HepG2 (cell line): ENCODE measurements around the gene CACNA1D. TPM values are rescaled to one million over a fixed set of nuclear protein-coding genes. Genes with fewer than 3 reads are reported as not detected.

Experiments
- ATAC-seq: fragments of 200-7000 bp; cut with Tn5 transposase; 3 replicates; pipeline ENCODE4 v1.9.1; 2020; ENCODE audit warnings: mild to moderate bottlenecking, moderate library complexity
- BruUV-seq: library from RNA; stranded (reverse); fragments of 400-500 nt; replicated peaks from 2 replicates; lab custom pipeline; 2021; lab: Mats Ljungman, UMichigan
- CTCF ChIA-PET: fragments of 300-600 bp; formaldehyde crosslinking; extraction: SDS; loops from one replicate; lab custom pipeline; 2021; ENCODE audit warnings: low total read pairs, inconsistent platforms, low intra/inter-chr PET ratio; lab: Yijun Ruan, JAX
- POLR2A ChIA-PET: fragments of 350-600 bp; sonication (Branson Sonifier 250); formaldehyde crosslinking; loops from one replicate; lab custom pipeline; 2020; ENCODE audit warnings: antibody characterized with exemption, inconsistent platforms; lab: Yijun Ruan, JAX
- DNase-seq: peaks from one replicate; pipeline ENCODE4 v3.0.0-alpha.2; 2015; ENCODE audit warnings: low spot score
- FAIRE-seq: peaks from 3 replicates; lab custom pipeline; 2011; peaks lifted over from hg19 to GRCh38; lab: Jason Lieb, UNC
- H2AFZ ChIP-seq: one replicate; pipeline ENCODE4 v1.6.1; 2011; ENCODE audit warnings: low read length, inconsistent platforms
- H3K27ac ChIP-seq: fragments of 300-600 bp; 3 replicates; pipeline ENCODE4 v1.8.0; 2011; ENCODE audit warnings: mixed run types, mild to moderate bottlenecking, mixed read lengths, low read length, inconsistent platforms; ENCODE audit not compliant: insufficient read depth; ENCODE audit errors: extremely low read length
- H3K27me3 ChIP-seq, 2 experiments: fragments of 200-600 bp in 1 of 2; 2 replicates in 1 of 2; 3 replicates in 1 of 2; pipeline versions ENCODE4 v1.6.0 to v1.8.0; 2011; ENCODE audit warnings: low read length in 2 of 2, mild to moderate bottlenecking in 2 of 2, moderate library complexity in 2 of 2, inconsistent platforms in 1 of 2; ENCODE audit not compliant: insufficient read depth in 2 of 2, control insufficient read depth in 1 of 2
- H3K36me3 ChIP-seq, 2 experiments: fragments of 200-600 bp in 1 of 2; replicated peaks in 1 of 2; 2 replicates in 1 of 2; 3 replicates in 1 of 2; pipeline versions ENCODE4 v1.5.1 to v1.8.0; 2011; ENCODE audit warnings: low read length in 2 of 2, inconsistent platforms in 1 of 2; ENCODE audit not compliant: insufficient read depth in 2 of 2, control insufficient read depth in 1 of 2
- H3K4me1 ChIP-seq: 2 replicates; pipeline ENCODE4 v1.5.1; 2012; ENCODE audit warnings: low read length, inconsistent platforms; ENCODE audit not compliant: insufficient read depth
- H3K4me2 ChIP-seq: 2 replicates; pipeline ENCODE4 v1.6.0; 2011; ENCODE audit warnings: low read depth, low read length, inconsistent platforms
- H3K4me3 ChIP-seq, 3 experiments: fragments of 200-600 bp in 1 of 3; sonication (generic), shearing (Covaris generic) in 1 of 3; replicated peaks in 1 of 3; 2 replicates each; pipeline ENCODE4 v1.5.1; 2011 to 2016; ENCODE audit warnings: low read length in 3 of 3, inconsistent platforms in 2 of 3, low read depth in 2 of 3, mild to moderate bottlenecking in 2 of 3, control low read depth in 1 of 3, mixed read lengths in 1 of 3; ENCODE audit not compliant: insufficient read depth in 1 of 3
- H3K79me2 ChIP-seq: one replicate; pipeline ENCODE4 v1.6.1; 2011; ENCODE audit warnings: low read length, inconsistent platforms; ENCODE audit not compliant: insufficient read depth
- H3K9ac ChIP-seq: 2 replicates; pipeline ENCODE4 v1.6.0; 2011; ENCODE audit warnings: mild to moderate bottlenecking, low read depth, low read length, inconsistent platforms; ENCODE audit not compliant: insufficient read depth
- H3K9me3 ChIP-seq: 2 replicates; pipeline ENCODE4 v1.5.1; 2012; ENCODE audit warnings: mild to moderate bottlenecking, low read length
- H4K20me1 ChIP-seq: 2 replicates; pipeline ENCODE4 v1.6.0; 2011; ENCODE audit warnings: inconsistent platforms, mild to moderate bottlenecking, low read length, moderate library complexity; ENCODE audit not compliant: insufficient read depth
- IKZF4 ChIP-seq: sonication (generic); formaldehyde crosslinking; IDR thresholded peaks from 2 replicates; pipeline ENCODE4 v1.5.1; 2020; ENCODE audit warnings: borderline replicate concordance, mild to moderate bottlenecking, low read depth, missing genetic modification reagents; ENCODE audit errors: not compliant biosample characterization
- IRF1 ChIP-seq: sonication (generic); formaldehyde crosslinking; IDR thresholded peaks from 2 replicates; pipeline ENCODE4 v1.4.0; 2020; ENCODE audit warnings: low read depth, mild to moderate bottlenecking, missing genetic modification reagents
- SIX1 ChIP-seq: sonication (generic); formaldehyde crosslinking; IDR thresholded peaks from 2 replicates; pipeline ENCODE4 v1.4.0; 2020; ENCODE audit warnings: missing genetic modification reagents, borderline replicate concordance
- ZNF280D ChIP-seq: sonication (generic); formaldehyde crosslinking; IDR thresholded peaks from 2 replicates; pipeline ENCODE4 v1.5.1; 2020; ENCODE audit warnings: mild to moderate bottlenecking, missing genetic modification reagents
- WGBS: methylation state at CpG from one replicate; pipeline ENCODE4 v1.1.6; 2017; ENCODE audit warnings: low lambda C conversion rate; 5-methylcytosine and 5-hydroxymethylcytosine counted together
- in situ Hi-C: cut with HindIII; loops from 2 replicates; pipeline ENCODE4 v1.10.0; 2017; ENCODE audit warnings: low pct_unique_long_range_greater_than_20kb; ENCODE audit not compliant: extremely low pct_ligation_motif_present
- intact Hi-C: fragments of 100-400 bp; cut with micrococcal nuclease; formaldehyde crosslinking; loops from one replicate; pipeline ENCODE4 v1.10.0; 2022; ENCODE audit not compliant: unreplicated experiment
- polyA plus RNA-seq, 8 experiments: library from polyadenylated mRNA; depleted of rRNA in 3 of 8; stranded (reverse) in 7 of 8; unstranded in 1 of 8; fragments of >200 nt; fragmentation: Illumina TruSeq in 4 of 8; extraction: Trizol in 4 of 8; gene quantifications; 2 replicates each; pipeline versions ENCODE4 v1.2.1 to v1.2.3, GENCODE V29; 2011 to 2016; ENCODE audit warnings: low read depth in 4 of 8, missing spikeins in 1 of 8, mixed read lengths in 1 of 8; ENCODE audit not compliant: insufficient read depth in 1 of 8
- total RNA-seq, 5 experiments: library from RNA; depleted of rRNA; stranded (reverse); fragments of >200 nt; fragmentation: Illumina TruSeq; extraction: Trizol; gene quantifications; 2 replicates each; pipeline ENCODE4 v1.2.3, GENCODE V29; 2016; ENCODE audit warnings: low read depth in 1 of 5
- TF ChIP-seq, protein P1 (sequence below): fragments of 450-650 bp; IDR thresholded peaks from 2 replicates; pipeline ENCODE4 v1.6.1; 2016

CACNA1D gene
- total and polyA plus RNA-seq, 2 of the 13 experiments (the other 11 are each of a cell fraction or from before 2014, with no cell fraction given): 0.26 to 0.38 TPM

- POLR2A ChIA-PET: no interaction called here
- H3K27ac ChIP-seq: no peak overlapping the region
- intact Hi-C loops (no loop called here), in situ Hi-C loops (no loop called here)
- H3K4me1 ChIP-seq: no peaks in the 10 kb centered on the region
- TF ChIP-seq IRF1: no peak
- TF ChIP-seq, protein P1, sequence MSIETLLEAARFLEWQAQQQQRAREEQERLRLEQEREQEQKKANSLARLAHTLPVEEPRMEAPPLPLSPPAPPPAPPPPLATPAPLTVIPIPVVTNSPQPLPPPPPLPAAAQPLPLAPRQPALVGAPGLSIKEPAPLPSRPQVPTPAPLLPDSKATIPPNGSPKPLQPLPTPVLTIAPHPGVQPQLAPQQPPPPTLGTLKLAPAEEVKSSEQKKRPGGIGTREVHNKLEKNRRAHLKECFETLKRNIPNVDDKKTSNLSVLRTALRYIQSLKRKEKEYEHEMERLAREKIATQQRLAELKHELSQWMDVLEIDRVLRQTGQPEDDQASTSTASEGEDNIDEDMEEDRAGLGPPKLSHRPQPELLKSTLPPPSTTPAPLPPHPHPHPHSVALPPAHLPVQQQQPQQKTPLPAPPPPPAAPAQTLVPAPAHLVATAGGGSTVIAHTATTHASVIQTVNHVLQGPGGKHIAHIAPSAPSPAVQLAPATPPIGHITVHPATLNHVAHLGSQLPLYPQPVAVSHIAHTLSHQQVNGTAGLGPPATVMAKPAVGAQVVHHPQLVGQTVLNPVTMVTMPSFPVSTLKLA: peak; percentile 55
- no peak for FAIRE-seq
- CTCF ChIA-PET: no interaction called here
- BruUV-seq: no TSS peak
- no peaks in the 10 kb centered on the region for H3K9me3 ChIP-seq
- no peak overlapping the region for H3K9ac ChIP-seq
- ATAC-seq: no peak
- no peaks in the 10 kb centered on the region for H4K20me1 ChIP-seq
- WGBS: 59% methylated on average over 3 of the region's 3 CpGs
- H3K27me3 ChIP-seq: no peaks in the 10 kb centered on the region
- no peaks in the 10 kb centered on the region for H3K79me2 ChIP-seq
- no peak overlapping the region for H3K4me3 ChIP-seq
- no peak overlapping the region for H2AFZ ChIP-seq
- H3K36me3 ChIP-seq: no peaks in the 10 kb centered on the region
- no peak for DNase-seq
- no peak overlapping the region for H3K4me2 ChIP-seq
Measured at GRCh38 chr3:53595660-53596059, 101.2 kb downstream of the CACNA1D start.

DNA sequence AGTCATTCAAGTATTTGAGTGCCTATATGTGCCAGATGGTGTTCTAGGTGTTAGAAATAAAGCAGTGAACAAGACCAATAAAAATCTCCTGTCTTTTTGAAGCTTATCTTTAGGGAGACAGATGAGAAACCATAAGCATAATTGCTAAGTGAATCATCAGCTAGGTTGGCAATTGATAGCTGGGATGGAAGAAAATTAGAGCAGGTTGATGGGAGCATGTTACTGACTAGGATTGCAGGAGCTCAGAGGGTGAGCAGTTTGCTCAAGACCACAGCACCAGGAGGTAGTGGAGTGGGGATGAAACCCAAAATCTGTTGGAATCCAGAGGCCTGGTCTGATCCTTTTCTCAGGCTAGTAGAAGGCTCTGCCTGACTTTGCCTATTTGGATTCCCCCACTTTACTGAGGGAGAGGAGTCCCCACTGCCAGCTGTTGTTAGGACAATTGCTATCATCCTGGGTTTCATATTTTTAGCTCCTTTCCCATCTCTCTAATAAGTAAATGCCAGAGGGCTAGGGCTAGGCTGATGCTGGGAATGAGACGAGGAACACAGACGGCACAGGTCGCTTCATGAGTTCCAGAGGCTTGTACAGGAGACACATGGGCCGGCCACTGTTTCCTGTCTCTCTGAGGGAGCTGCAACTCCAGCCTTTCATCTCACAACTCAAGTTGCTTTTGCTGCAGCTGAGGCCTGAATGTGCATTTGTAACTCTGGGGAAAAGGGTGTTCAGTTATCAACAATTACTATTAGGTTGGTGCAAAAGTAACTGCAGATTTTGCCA lies 102.9 kb downstream of the CACNA1D start:
- Histone ChIP-seq H3K27me3 (no peaks in the 10 kb centered on the region), H4K20me1 (no peaks in the 10 kb centered on the region), H3K9me3 (no peaks in the 10 kb centered on the region), H3K9ac (no peak overlapping the region), H3K4me1 (no peaks in the 10 kb centered on the region), H3K4me3 (no peak overlapping the region), H2AFZ (no peak overlapping the region), H3K36me3 (no peaks in the 10 kb centered on the region), H3K4me2 (no peak overlapping the region), H3K79me2 (no peaks in the 10 kb centered on the region), H3K27ac (no peak overlapping the region)
- intact Hi-C loops: no loop called here
- ATAC-seq: no peak
- 90% methylated on average over 2 of the region's 4 CpGs for WGBS
- ChIA-PET POLR2A (no interaction called here), CTCF (no interaction called here)
- DNase-seq: no peak
- in situ Hi-C loops: no loop called here
- no TSS peak for BruUV-seq
- FAIRE-seq: no peak
- TF ChIP-seq IKZF4 (CRISPR knock-in tag): no peak
- TF ChIP-seq SIX1 (CRISPR knock-in tag): no peak
- no peak for TF ChIP-seq ZNF280D (CRISPR knock-in tag)
